Esophagus muscularis mucosa (tissue), 4 donors: ENCODE results near the gene LASP1. TPM values are rescaled to one million over a fixed set of nuclear protein-coding genes. Genes with fewer than 3 reads are reported as not detected.
A peak's percentile ranks its signal among the peaks of the same experiment; 100 is the strongest.
"Not testable (repeated sequence)": the region's sequence is repeated elsewhere in the genome, so short reads cannot be mapped to it uniquely, and the experiment has no call there.

ENCODE experiments used
- DNase-seq: peaks from one replicate; pipeline ENCODE4 v3.0.0-alpha.2; 2017; ENCODE audit errors: extremely low spot score
- H3K27ac ChIP-seq, 4 donors: fragments of 200-600 bp; sonication (generic); replicated peaks in 1 of 4; 1 replicate in 3 of 4; 2 replicates in 1 of 4; pipeline ENCODE4 v1.5.1; 2016 to 2019; ENCODE audit warnings: mild to moderate bottlenecking in 1 of 4
- H3K27me3 ChIP-seq, 4 donors: fragments of 200-600 bp; sonication (generic); one replicate each; pipeline versions ENCODE4 v1.5.1 to v1.6.0; 2016 to 2019
- H3K36me3 ChIP-seq, 4 donors: fragments of 200-600 bp; sonication (generic); one replicate each; pipeline ENCODE4 v1.5.1; 2016 to 2019
- H3K4me1 ChIP-seq, 4 donors: fragments of 200-600 bp; sonication (generic); one replicate each; pipeline ENCODE4 v1.5.1; 2016 to 2019
- H3K4me3 ChIP-seq, 4 donors: fragments of 200-600 bp; sonication (generic); 1 replicate in 2 of 4; 2 replicates in 2 of 4; pipeline ENCODE4 v1.5.1; 2016 to 2019; ENCODE audit warnings: mild to moderate bottlenecking in 4 of 4, moderate library complexity in 1 of 4
- H3K9me3 ChIP-seq, 4 donors: fragments of 200-600 bp; sonication (generic); 1 replicate in 3 of 4; 2 replicates in 1 of 4; pipeline ENCODE4 v1.5.1; 2016 to 2019
- CTCF ChIP-seq, 3 experiments: fragments of 200-600 bp in 2 of 3; fragments of 450-650 bp in 1 of 3; sonication (generic) in 2 of 3; IDR thresholded peaks; one replicate each; pipeline ENCODE4 v1.5.1; 2017 to 2019; ENCODE audit warnings: antibody characterized with exemption in 3 of 3, mild to moderate bottlenecking in 2 of 3, moderate library complexity in 1 of 3
- EP300 ChIP-seq: sonication (generic); formaldehyde crosslinking; IDR thresholded peaks from one replicate; pipeline ENCODE4 v1.6.1; 2017; ENCODE audit warnings: antibody characterized with exemption
- POLR2A ChIP-seq: fragments of 450-650 bp; IDR thresholded peaks from one replicate; pipeline ENCODE4 v1.6.1; 2017; ENCODE audit warnings: antibody characterized with exemption, moderate library complexity, mild to moderate bottlenecking, low read depth
- POLR2AphosphoS5 ChIP-seq, 2 donors: sonication (generic); formaldehyde crosslinking; IDR thresholded peaks; one replicate each; pipeline ENCODE4 v1.6.1; 2017; ENCODE audit warnings: antibody characterized with exemption in 2 of 2
- WGBS: methylation state at CpG from one replicate; pipeline ENCODE4 v1.1.5; 2018; 5-methylcytosine and 5-hydroxymethylcytosine counted together
- intact Hi-C: fragments of 100-400 bp; cut with DNase I; formaldehyde crosslinking; loops from one replicate; pipeline ENCODE4 v1.15.1; 2023
- total RNA-seq, 4 donors: library from RNA; depleted of rRNA; stranded (reverse); fragments of >200 nt; gene quantifications; one replicate each; pipeline versions ENCODE4 v1.1.0 to v1.2.1, GENCODE V29; 2016

Gene LASP1
- total RNA-seq, 4 donors from 2014 or later = 46.9 to 102 (median 74.7) TPM

- DNase-seq = no peak
- no peaks in the 10 kb centered on the region for H3K27me3 ChIP-seq
- TF ChIP-seq CTCF (IDR thresholded peaks at IDR 0.05) = no peak
- TF ChIP-seq EP300 = no peak
- TF ChIP-seq POLR2AphosphoS5 (IDR thresholded peaks at IDR 0.05) = no peak
- TF ChIP-seq POLR2A = no peak
- peaks cover 8 to 37% (median 24%) of the 10 kb centered on the region in 4 donors for H3K36me3 ChIP-seq
- H3K4me1 ChIP-seq = peaks cover 55 to 62% (median 60%) of the 10 kb centered on the region in 4 donors
- H3K9me3 ChIP-seq = no peaks in the 10 kb centered on the region
- peak overlapping the region; percentile 10 to 71 (median 60) for H3K27ac ChIP-seq
- 69% methylated on average over 9 of the region's 15 CpGs for WGBS
- no peak overlapping the region for H3K4me3 ChIP-seq
- intact Hi-C loops = loop anchor here (5.0 kb wide), 1 partner anchor 36 kb away; the partner anchor contains the start of gene LASP1
Observed at GRCh38 chr17:38907930-38908675, 38.2 kb downstream of the LASP1 start.

GRCh38 chr17:38908676-38909181 lies 38.9 kb downstream of the LASP1 start:
- intact Hi-C loops = loop anchor here (5.0 kb wide), 1 partner anchor 36 kb away; the partner anchor contains the start of gene LASP1
- no peaks in the 10 kb centered on the region for H3K9me3 ChIP-seq
- H3K36me3 ChIP-seq = peaks cover 2 to 35% (median 26%) of the 10 kb centered on the region in 4 donors
- peak overlapping the region; percentile 10 to 71 (median 60) for H3K27ac ChIP-seq
- no peaks in the 10 kb centered on the region for H3K27me3 ChIP-seq
- WGBS = 40% methylated on average over 4 of the region's 8 CpGs
- TF ChIP-seq EP300 = no peak
- TF ChIP-seq POLR2AphosphoS5 (IDR thresholded peaks at IDR 0.05) = peak in 1 of 2 donors; percentile 22
- no peak for TF ChIP-seq CTCF (IDR thresholded peaks at IDR 0.05)
- H3K4me3 ChIP-seq = peak overlapping the region in 1 of 4 donors; percentile 16
- no peak for DNase-seq
- H3K4me1 ChIP-seq = peaks cover 59 to 65% (median 63%) of the 10 kb centered on the region in 4 donors

- H3K27ac ChIP-seq = no peak overlapping the region
- peaks cover 12 to 38% (median 35%) of the 10 kb centered on the region in 4 donors for H3K36me3 ChIP-seq
- H3K4me1 ChIP-seq = peaks cover 59 to 81% (median 70%) of the 10 kb centered on the region in 4 donors
- no peaks in the 10 kb centered on the region for H3K9me3 ChIP-seq
- 79% methylated on average over 5 of the region's 5 CpGs for WGBS
- intact Hi-C loops = no loop called here
- TF ChIP-seq POLR2AphosphoS5 (IDR thresholded peaks at IDR 0.05) = no peak
- TF ChIP-seq CTCF (IDR thresholded peaks at IDR 0.05) = no peak
- no peak for TF ChIP-seq EP300
- TF ChIP-seq POLR2A = no peak
- H3K27me3 ChIP-seq = no peaks in the 10 kb centered on the region
- no peak for DNase-seq
- H3K4me3 ChIP-seq = no peak overlapping the region
Observed at GRCh38 chr17:38910325-38910724, 40.5 kb downstream of the LASP1 start.

GRCh38 chr17:38911081-38911730 lies 41.3 kb downstream of the LASP1 start:
- no peaks in the 10 kb centered on the region for H3K9me3 ChIP-seq
- H3K4me1 ChIP-seq = peaks cover 52 to 82% (median 66%) of the 10 kb centered on the region in 4 donors
- no peak overlapping the region for H3K4me3 ChIP-seq
- H3K36me3 ChIP-seq = peaks cover 19 to 47% (median 43%) of the 10 kb centered on the region in 4 donors
- no peak for DNase-seq
- intact Hi-C loops = no loop called here
- peak overlapping the region in 3 of 4 donors; percentile 15 to 69 (median 57) for H3K27ac ChIP-seq
- no peaks in the 10 kb centered on the region for H3K27me3 ChIP-seq
- 87% methylated on average over 9 of the region's 10 CpGs for WGBS
- no peak for TF ChIP-seq POLR2AphosphoS5 (IDR thresholded peaks at IDR 0.05)
- TF ChIP-seq CTCF (IDR thresholded peaks at IDR 0.05) = no peak
- no peak for TF ChIP-seq EP300

GRCh38 chr17:38911731-38912081 lies 41.8 kb downstream of the LASP1 start:
- Histone ChIP-seq H3K27ac (peak overlapping the region; percentile 15 to 69 (median 42)), H3K36me3 (peaks cover 19 to 52% (median 48%) of the 10 kb centered on the region in 4 donors), H3K4me1 (peaks cover 47 to 77% (median 61%) of the 10 kb centered on the region in 4 donors)
- whole genome bisulfite sequencing = 87% methylated on average over 8 of the region's 8 CpGs
- H3K9me3 ChIP-seq, DNase-seq, H3K4me3 ChIP-seq, intact Hi-C loops, H3K27me3 ChIP-seq: not testable (repeated sequence)
